GM21576 (cell line): ENCODE results near the gene ALG8.
A peak's percentile ranks its signal among the peaks of the same experiment; 100 is the strongest.

Source experiments
- ATAC-seq: cut with Tn5 transposase; IDR thresholded peaks from one replicate; pipeline ENCODE4 v1.9.1; 2021; ENCODE audit warnings: mild to moderate bottlenecking, moderate library complexity; ENCODE audit not compliant: unreplicated experiment

ALG8 gene

GRCh38 chr11:78160557-78160956 lies 21.1 kb upstream of the ALG8 start:
- no peak for ATAC-seq

- ATAC-seq = no peak
These were observed 19.7 kb upstream of the ALG8 start for GRCh38 chr11:78158987-78159652.

- ATAC-seq = no peak
These were observed 16.9 kb upstream of the ALG8 start for GRCh38 chr11:78156127-78156844.

- no peak for ATAC-seq
These were observed 12.4 kb upstream of the ALG8 start for GRCh38 chr11:78151804-78152203.

- no peak for ATAC-seq
These were observed 11.3 kb upstream of the ALG8 start for GRCh38 chr11:78150754-78151153.

GRCh38 chr11:78150346-78150745 lies 10.9 kb upstream of the ALG8 start:
- no peak for ATAC-seq

GRCh38 chr11:78149646-78150045 lies 10.2 kb upstream of the ALG8 start:
- ATAC-seq = no peak

- ATAC-seq = no peak
These were observed 8.4 kb upstream of the ALG8 start for GRCh38 chr11:78147807-78148206.

- ATAC-seq = no peak
These were observed 6.1 kb upstream of the ALG8 start for GRCh38 chr11:78145511-78146025.

- no peak for ATAC-seq
These were observed 1.1 kb upstream of the ALG8 start for GRCh38 chr11:78140392-78141077.

- peak; percentile 16 for ATAC-seq
These were observed 568 bp downstream of the ALG8 start for GRCh38 chr11:78138694-78139421.

- ATAC-seq = no peak
These were observed 1.1 kb downstream of the ALG8 start for GRCh38 chr11:78138291-78138690.

- no peak for ATAC-seq
These were observed 7.0 kb downstream of the ALG8 start for GRCh38 chr11:78132475-78132874.

GRCh38 chr11:78131956-78132355 lies 7.5 kb downstream of the ALG8 start:
- no peak for ATAC-seq

- ATAC-seq = no peak
These were observed 12.0 kb downstream of the ALG8 start for GRCh38 chr11:78127403-78127802.

GRCh38 chr11:78112582-78113275 lies 26.7 kb downstream of the ALG8 start:
- ATAC-seq = peak; percentile 71

- no peak for ATAC-seq
These were observed 28.1 kb downstream of the ALG8 start for GRCh38 chr11:78111298-78111697.

GRCh38 chr11:78110830-78111229 lies 28.6 kb downstream of the ALG8 start:
- ATAC-seq = no peak

- ATAC-seq = no peak
These were observed 29.1 kb downstream of the ALG8 start for GRCh38 chr11:78110351-78110750.
